ENCODE data around the gene GREM2.

The GREM2 gene

GRCh38 chr1:240562779-240563178 is 49.2 kb downstream of the GREM2 start:
- H3K4me3 Mint-ChIP-seq = no peak overlapping the region
- H3K27me3 Mint-ChIP-seq (ENCODE audit: low read depth) = no peaks in the 10 kb centered on the region
- no peaks in the 10 kb centered on the region for H3K36me3 Mint-ChIP-seq (ENCODE audit: low read depth)
- no peaks in the 10 kb centered on the region for H3K9me3 Mint-ChIP-seq
- no peak for DNase-seq (ENCODE audit: low spot score)
- no peak overlapping the region for H3K27ac Mint-ChIP-seq
- H3K4me1 Mint-ChIP-seq (ENCODE audit: low read depth) = no peaks in the 10 kb centered on the region

DNA sequence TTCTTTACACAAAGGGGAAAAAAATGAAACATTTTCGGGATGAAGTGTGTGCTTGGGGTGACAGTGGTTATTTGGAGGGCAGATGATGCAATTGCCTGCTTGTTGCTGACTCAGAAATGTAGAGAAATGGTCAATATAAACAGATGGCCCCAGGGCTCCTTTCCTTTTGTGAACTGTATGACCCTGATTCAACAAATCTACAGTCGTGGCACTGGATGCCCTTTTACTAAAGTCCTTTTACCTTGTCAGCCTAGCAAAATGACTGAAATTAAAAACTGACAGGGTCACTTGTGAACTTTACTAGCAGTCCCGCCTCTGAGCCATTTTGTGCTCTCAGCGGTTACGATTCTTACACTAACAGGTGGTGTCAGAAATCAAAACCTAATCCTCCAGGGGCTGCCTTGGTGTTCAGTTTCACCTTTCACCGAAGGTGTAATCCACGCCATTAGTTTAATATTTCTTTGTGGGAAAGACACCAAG is 49.8 kb downstream of the GREM2 start:
- Mint-ChIP-seq H3K27me3 (ENCODE audit: low read depth) (no peaks in the 10 kb centered on the region), H3K9me3 (no peaks in the 10 kb centered on the region), H3K27ac (no peak overlapping the region), H3K4me3 (no peak overlapping the region), H3K4me1 (ENCODE audit: low read depth) (no peaks in the 10 kb centered on the region), H3K36me3 (ENCODE audit: low read depth) (no peaks in the 10 kb centered on the region)
- no peak for DNase-seq (ENCODE audit: low spot score)

DNA sequence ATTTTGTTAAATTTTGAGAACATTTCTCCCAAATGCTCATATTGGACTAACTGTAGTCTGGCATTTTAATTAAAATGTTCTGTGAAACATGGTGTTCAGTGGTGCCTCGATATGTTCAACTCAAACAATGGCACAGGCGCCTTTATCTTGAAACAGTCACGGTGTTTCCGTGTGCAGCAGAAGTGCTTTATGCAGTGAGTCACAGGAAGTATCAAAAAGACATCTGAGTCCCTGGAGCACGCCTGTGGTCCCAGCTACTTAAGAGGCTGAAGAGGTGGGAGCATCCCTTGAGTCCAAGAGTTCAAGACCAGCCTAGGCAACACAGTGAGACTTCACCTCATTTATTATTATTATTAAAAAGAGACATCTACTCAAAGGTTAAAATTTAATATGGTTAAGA is 52.2 kb downstream of the GREM2 start:
- Mint-ChIP-seq H3K27ac (no peak overlapping the region), H3K27me3 (ENCODE audit: low read depth) (no peaks in the 10 kb centered on the region), H3K4me3 (no peak overlapping the region), H3K36me3 (ENCODE audit: low read depth) (no peaks in the 10 kb centered on the region), H3K4me1 (ENCODE audit: low read depth) (no peaks in the 10 kb centered on the region), H3K9me3 (no peaks in the 10 kb centered on the region)
- DNase-seq (ENCODE audit: low spot score) = no peak

- no peak for DNase-seq (ENCODE audit: low spot score)
- H3K36me3 Mint-ChIP-seq (ENCODE audit: low read depth) = no peaks in the 10 kb centered on the region
- no peak overlapping the region for H3K27ac Mint-ChIP-seq
- no peaks in the 10 kb centered on the region for H3K9me3 Mint-ChIP-seq
- no peak overlapping the region for H3K4me3 Mint-ChIP-seq
- no peaks in the 10 kb centered on the region for H3K4me1 Mint-ChIP-seq (ENCODE audit: low read depth)
- H3K27me3 Mint-ChIP-seq (ENCODE audit: low read depth) = no peaks in the 10 kb centered on the region
Measured at GRCh38 chr1:240555524-240555923, 56.4 kb downstream of the GREM2 start.

DNA sequence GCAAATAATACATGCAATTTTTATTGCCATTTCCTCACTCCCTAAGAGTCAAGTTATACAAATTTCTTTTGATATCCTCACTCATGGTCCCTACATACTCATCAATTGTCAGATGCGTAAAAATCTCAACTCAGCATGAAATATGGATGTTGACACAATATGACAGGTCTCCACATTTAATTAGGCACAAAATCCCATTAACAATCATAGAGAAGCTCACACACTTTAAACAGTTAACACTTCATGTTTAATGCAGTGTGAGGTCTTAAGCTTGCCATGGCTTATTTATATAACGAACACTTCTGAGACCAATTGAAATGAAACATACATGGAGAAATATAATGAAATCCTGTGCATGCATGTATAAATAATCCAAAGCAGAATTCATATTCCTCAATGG is 58.6 kb downstream of the GREM2 start:
- no peaks in the 10 kb centered on the region for H3K27me3 Mint-ChIP-seq (ENCODE audit: low read depth)
- no peak overlapping the region for H3K4me3 Mint-ChIP-seq
- H3K4me1 Mint-ChIP-seq (ENCODE audit: low read depth) = no peaks in the 10 kb centered on the region
- no peak for DNase-seq (ENCODE audit: low spot score)
- H3K27ac Mint-ChIP-seq = no peak overlapping the region
- H3K9me3 Mint-ChIP-seq = peaks cover 4% of the 10 kb centered on the region
- H3K36me3 Mint-ChIP-seq (ENCODE audit: low read depth) = no peaks in the 10 kb centered on the region

DNA sequence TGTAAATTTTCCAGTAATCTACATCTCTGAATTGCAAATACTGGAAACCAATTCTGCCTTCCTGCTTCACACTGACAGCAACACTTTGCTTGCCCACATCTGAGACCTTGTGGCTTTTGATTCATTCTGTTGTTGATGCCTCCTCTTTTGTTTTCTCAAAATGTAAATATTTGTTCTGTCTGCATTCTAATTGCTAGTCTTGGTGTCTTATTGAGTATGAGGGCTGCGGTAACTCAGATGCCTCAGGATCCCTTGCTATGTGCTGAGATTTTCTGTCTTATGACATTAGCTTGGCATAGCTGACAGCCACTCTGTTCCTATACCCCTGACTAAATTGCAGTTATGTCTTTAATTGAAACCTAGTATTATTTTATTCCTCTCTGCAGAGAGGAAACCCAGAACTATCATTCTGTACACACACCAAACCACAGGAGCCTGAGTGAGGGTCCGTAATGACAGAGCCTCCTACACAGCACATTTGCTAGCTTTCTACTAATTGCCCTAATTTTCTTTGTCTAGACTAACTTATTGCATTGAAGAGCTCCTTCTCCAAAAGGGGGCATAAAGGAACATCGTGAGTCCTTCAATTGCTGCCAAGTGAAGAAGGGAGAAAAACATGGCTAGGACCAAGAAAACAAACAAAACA is 72.1 kb downstream of the GREM2 start:
- no peak for DNase-seq (ENCODE audit: low spot score)
- Mint-ChIP-seq H3K4me1 (ENCODE audit: low read depth) (no peaks in the 10 kb centered on the region), H3K27me3 (ENCODE audit: low read depth) (no peaks in the 10 kb centered on the region), H3K9me3 (peaks cover 20% of the 10 kb centered on the region), H3K4me3 (no peak overlapping the region), H3K27ac (no peak overlapping the region), H3K36me3 (ENCODE audit: low read depth) (no peaks in the 10 kb centered on the region)

- Mint-ChIP-seq H3K27ac (no peak overlapping the region), H3K36me3 (ENCODE audit: low read depth) (no peaks in the 10 kb centered on the region), H3K4me3 (no peak overlapping the region), H3K27me3 (ENCODE audit: low read depth) (no peaks in the 10 kb centered on the region), H3K4me1 (ENCODE audit: low read depth) (no peaks in the 10 kb centered on the region), H3K9me3 (peaks cover 20% of the 10 kb centered on the region)
- DNase-seq (ENCODE audit: low spot score) = no peak
Measured at GRCh38 chr1:240538776-240539430, 73.1 kb downstream of the GREM2 start.

DNA sequence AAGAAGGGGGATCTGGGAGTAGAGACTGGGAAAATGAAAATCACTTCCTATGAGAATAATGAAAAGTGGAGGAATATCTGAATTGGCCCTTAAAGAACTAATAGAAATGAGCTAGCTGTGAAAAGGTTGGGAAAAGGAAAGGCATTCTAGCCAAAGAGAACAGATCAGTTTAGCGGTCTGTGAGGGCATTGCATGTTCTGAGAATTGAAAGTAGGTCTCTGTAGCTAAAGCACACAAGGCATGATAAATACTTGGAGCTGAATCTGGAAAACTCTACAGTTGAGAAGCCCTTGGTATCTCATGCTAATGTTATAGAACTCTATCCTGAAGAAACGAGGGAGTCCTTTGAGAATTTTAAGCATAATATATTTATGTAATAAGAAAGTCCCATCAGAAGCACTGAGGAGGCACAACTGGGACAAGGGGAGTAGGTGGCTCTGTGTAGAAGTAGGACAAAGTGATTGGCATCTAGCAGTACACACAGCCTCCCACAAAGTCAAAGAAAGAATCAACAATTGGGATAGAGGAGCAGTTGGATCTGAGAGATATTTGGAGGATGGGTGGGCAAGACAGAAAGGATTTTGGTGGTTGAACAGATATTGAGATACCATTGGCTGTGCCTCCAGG is 78.7 kb downstream of the GREM2 start:
- H3K9me3 Mint-ChIP-seq = peaks cover 11% of the 10 kb centered on the region
- no peaks in the 10 kb centered on the region for H3K27me3 Mint-ChIP-seq (ENCODE audit: low read depth)
- H3K36me3 Mint-ChIP-seq (ENCODE audit: low read depth) = no peaks in the 10 kb centered on the region
- DNase-seq (ENCODE audit: low spot score) = no peak
- H3K4me3 Mint-ChIP-seq = no peak overlapping the region
- no peak overlapping the region for H3K27ac Mint-ChIP-seq
- no peaks in the 10 kb centered on the region for H3K4me1 Mint-ChIP-seq (ENCODE audit: low read depth)

GRCh38 chr1:240528591-240528990 is 83.4 kb downstream of the GREM2 start:
- H3K36me3 Mint-ChIP-seq (ENCODE audit: low read depth) = no peaks in the 10 kb centered on the region

DNA sequence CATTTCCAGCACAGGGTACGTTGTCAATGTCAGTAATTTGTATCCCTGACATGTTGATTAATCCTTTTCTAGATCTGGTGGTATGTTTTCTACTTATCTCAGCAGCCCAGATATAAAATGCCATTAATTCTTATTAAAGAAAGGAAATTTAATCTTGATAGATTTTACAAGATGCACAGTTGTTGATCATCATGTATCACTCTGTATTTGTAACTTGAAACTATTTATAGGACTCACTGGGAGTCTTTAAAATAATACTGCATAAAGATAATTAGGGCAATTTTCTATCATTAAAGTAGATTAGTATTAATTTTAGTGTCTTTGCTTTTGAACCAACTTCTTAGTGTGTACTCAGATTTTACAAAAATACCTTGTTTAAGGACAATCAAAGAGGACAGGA is 84.9 kb downstream of the GREM2 start:
- H3K4me1 Mint-ChIP-seq (ENCODE audit: low read depth) = no peaks in the 10 kb centered on the region
- no peaks in the 10 kb centered on the region for H3K27me3 Mint-ChIP-seq (ENCODE audit: low read depth)
- no peak overlapping the region for H3K27ac Mint-ChIP-seq
- no peak for DNase-seq (ENCODE audit: low spot score)
- H3K9me3 Mint-ChIP-seq = peaks cover 4% of the 10 kb centered on the region
- no peaks in the 10 kb centered on the region for H3K36me3 Mint-ChIP-seq (ENCODE audit: low read depth)
- H3K4me3 Mint-ChIP-seq = no peak overlapping the region

More at GRCh38 chr1:240528591-240528990, 83.4 kb downstream of the GREM2 start:
- peaks cover 4% of the 10 kb centered on the region for H3K9me3 Mint-ChIP-seq
- H3K4me1 Mint-ChIP-seq (ENCODE audit: low read depth) = no peaks in the 10 kb centered on the region
- H3K4me3 Mint-ChIP-seq = no peak overlapping the region
- no peak overlapping the region for H3K27ac Mint-ChIP-seq
- no peak for DNase-seq (ENCODE audit: low spot score)
- H3K27me3 Mint-ChIP-seq (ENCODE audit: low read depth) = no peaks in the 10 kb centered on the region

DNA sequence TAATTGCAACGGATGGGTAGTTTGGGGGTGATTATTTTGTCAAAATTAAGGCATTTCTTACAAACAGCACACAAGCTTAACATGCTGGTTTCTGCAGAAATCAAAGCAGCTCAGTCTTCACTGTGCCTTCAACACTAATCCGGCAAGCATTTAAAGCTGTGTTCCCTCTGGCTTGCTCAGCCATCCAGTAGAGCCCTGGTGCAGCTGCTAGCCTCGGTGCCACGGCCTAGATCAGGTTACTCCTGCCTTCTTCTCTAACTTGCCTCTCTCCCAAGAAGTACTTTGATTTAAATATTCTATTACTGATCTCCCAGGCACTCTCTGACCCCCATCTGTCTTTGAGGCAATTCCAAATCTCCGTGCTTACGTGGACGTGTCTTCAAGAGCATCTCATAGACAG is 85.6 kb downstream of the GREM2 start:
- no peak overlapping the region for H3K4me3 Mint-ChIP-seq
- H3K27ac Mint-ChIP-seq = no peak overlapping the region
- no peak for DNase-seq (ENCODE audit: low spot score)
- H3K27me3 Mint-ChIP-seq (ENCODE audit: low read depth) = no peaks in the 10 kb centered on the region
- H3K9me3 Mint-ChIP-seq = peaks cover 4% of the 10 kb centered on the region
- H3K4me1 Mint-ChIP-seq (ENCODE audit: low read depth) = no peaks in the 10 kb centered on the region
- H3K36me3 Mint-ChIP-seq (ENCODE audit: low read depth) = no peaks in the 10 kb centered on the region

DNA sequence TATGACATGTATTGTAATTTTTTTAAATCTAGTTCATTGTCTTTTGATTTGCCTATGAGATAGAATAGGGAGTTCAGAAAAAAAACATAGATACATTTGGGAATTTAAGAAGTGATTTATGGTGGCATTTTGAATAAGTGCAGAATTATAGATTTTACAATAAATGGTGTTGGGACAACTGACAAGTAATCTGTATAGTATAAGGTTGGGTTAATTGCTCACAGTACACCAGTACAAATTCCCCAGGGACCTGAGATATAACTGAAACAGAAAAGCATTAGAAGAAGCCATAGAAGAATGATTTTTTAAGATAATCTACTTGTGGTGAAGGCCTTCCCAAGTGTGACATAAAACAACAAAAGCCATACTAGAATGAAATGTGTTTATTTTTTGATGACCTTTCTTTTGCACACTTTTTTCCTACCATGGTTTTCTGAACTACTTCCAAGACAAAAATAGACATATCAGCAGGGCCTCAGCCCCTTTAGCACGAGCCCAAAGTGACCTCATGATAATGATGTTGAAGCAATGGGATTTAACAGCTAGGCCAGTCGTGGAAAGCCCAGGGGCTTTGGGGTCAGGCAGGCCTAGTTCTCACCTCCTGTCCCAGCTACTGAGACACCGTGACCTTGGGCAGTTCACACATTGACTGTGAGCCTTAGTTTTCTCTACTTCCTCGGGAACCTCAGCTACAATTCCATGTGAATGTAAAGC is 87.4 kb downstream of the GREM2 start:
- H3K27ac Mint-ChIP-seq = no peak overlapping the region
- H3K9me3 Mint-ChIP-seq = no peaks in the 10 kb centered on the region
- no peaks in the 10 kb centered on the region for H3K36me3 Mint-ChIP-seq (ENCODE audit: low read depth)
- DNase-seq (ENCODE audit: low spot score) = no peak
- H3K4me1 Mint-ChIP-seq (ENCODE audit: low read depth) = no peaks in the 10 kb centered on the region
- H3K4me3 Mint-ChIP-seq = no peak overlapping the region
- H3K27me3 Mint-ChIP-seq (ENCODE audit: low read depth) = no peaks in the 10 kb centered on the region

DNA sequence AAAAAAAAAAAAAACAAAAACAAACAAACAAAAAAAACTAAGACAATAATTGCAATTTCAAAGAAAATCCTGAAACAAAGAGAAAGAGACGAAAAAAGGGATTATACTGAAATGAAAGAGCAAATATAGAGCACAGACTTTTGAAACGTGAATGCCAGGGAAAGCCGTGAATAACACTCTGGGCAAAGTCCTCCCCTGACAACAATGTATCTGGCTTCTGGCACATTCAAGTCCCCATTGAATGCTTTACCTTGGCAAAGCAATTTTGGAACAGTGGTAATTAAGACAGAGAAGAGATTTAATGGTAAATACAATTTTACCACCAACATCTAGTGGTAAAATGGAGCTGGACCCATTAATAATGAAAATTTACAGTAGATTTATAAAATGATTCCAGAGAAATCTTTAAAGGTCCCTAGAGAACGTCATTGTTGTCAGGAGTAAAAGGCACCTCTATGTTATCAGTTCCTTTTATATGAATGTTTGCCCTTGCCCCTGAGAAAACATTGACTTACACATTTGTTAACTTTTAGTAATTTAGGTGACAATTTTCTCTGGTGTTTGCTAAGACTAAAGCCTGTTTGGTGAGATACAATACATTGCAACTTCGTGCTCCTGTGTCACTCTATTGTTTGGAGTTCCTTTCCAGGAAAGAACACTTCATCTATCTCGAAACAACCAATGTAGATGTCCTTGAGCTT is 89.7 kb downstream of the GREM2 start:
- no peak overlapping the region for H3K4me3 Mint-ChIP-seq
- no peaks in the 10 kb centered on the region for H3K4me1 Mint-ChIP-seq (ENCODE audit: low read depth)
- H3K27ac Mint-ChIP-seq = no peak overlapping the region
- no peaks in the 10 kb centered on the region for H3K36me3 Mint-ChIP-seq (ENCODE audit: low read depth)
- DNase-seq (ENCODE audit: low spot score) = no peak
- H3K9me3 Mint-ChIP-seq = no peaks in the 10 kb centered on the region
- no peaks in the 10 kb centered on the region for H3K27me3 Mint-ChIP-seq (ENCODE audit: low read depth)

GRCh38 chr1:240517891-240518290 is 94.1 kb downstream of the GREM2 start:
- Mint-ChIP-seq H3K4me3 (no peak overlapping the region), H3K4me1 (ENCODE audit: low read depth) (no peaks in the 10 kb centered on the region), H3K27ac (no peak overlapping the region), H3K9me3 (no peaks in the 10 kb centered on the region), H3K27me3 (ENCODE audit: low read depth) (no peaks in the 10 kb centered on the region), H3K36me3 (ENCODE audit: low read depth) (no peaks in the 10 kb centered on the region)
- DNase-seq (ENCODE audit: low spot score) = no peak
